Measurements from ENCODE around the gene SFRP2.
A peak's percentile ranks its signal among the peaks of the same experiment; 100 is the strongest.

SFRP2 gene

DNA sequence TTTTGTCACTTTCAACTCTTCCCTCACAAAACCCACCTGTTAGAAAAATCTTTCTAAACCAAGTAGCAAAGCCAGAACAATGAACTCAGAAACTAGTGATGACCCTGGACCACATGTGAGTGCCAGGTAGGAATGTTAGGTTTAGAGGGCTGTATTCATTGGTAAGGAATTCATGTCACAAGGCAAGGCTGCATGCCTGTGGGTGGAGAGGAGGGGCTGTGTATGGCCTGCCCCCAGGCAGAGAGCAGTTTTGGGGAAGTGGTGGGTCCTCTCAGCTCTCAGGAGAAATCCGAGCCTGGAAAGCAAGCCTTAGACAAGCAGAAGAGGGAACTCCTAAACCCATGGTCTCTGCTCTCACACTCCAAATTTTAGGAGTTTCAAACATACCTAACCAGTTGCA, 31.5 kb downstream of the SFRP2 start:
- no peak for DNase-seq (ENCODE audit: low read depth, low spot score)
- Histone ChIP-seq H3K27ac (ENCODE audit: low read length) (no peak overlapping the region), H3K9me3 (ENCODE audit: control insufficient read depth, insufficient read depth, low read length) (no peaks in the 10 kb centered on the region), H3K4me3 (ENCODE audit: low read length) (no peak overlapping the region), H3K4me1 (ENCODE audit: control insufficient read depth, insufficient read depth, low read length) (peaks cover 4% of the 10 kb centered on the region; the same call in 1 of the 2 replicates), H3K27me3 (ENCODE audit: control insufficient read depth, insufficient read depth, low read length) (no peaks in the 10 kb centered on the region), H3K36me3 (ENCODE audit: control insufficient read depth, insufficient read depth, low read length) (no peaks in the 10 kb centered on the region)
- no CpG with 5 or more reads among the region's 1 CpG for WGBS (ENCODE audit: insufficient coverage, insufficient read length)

DNA sequence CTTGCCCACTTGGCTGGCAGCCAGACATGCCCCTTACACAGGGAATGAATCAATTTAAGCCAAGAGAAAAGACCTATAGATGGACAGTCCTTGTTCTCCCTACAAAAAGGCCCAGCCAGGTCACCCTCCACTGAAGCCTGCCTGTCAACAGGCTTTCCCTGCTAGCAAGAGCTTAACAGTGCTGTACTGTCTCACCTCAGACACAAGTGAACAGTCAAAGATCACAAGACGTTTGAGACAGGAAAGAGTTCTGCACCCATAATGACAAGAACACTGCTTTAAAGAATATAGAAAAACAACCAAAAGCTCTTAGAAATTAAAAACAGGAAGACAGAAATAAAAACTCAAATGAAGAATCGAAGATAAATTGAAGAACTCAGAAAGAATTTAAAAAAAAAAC, 33.7 kb downstream of the SFRP2 start:
- DNase-seq (ENCODE audit: low read depth, low spot score) = no peak
- Histone ChIP-seq H3K4me3 (ENCODE audit: low read length) (no peak overlapping the region), H3K27ac (ENCODE audit: low read length) (no peak overlapping the region), H3K9me3 (ENCODE audit: control insufficient read depth, insufficient read depth, low read length) (no peaks in the 10 kb centered on the region), H3K36me3 (ENCODE audit: control insufficient read depth, insufficient read depth, low read length) (no peaks in the 10 kb centered on the region), H3K27me3 (ENCODE audit: control insufficient read depth, insufficient read depth, low read length) (no peaks in the 10 kb centered on the region), H3K4me1 (ENCODE audit: control insufficient read depth, insufficient read depth, low read length) (peaks cover 2% of the 10 kb centered on the region; the same call in 1 of the 2 replicates)
- WGBS (ENCODE audit: insufficient coverage, insufficient read length) = no CpG with 5 or more reads among the region's 2 CpGs

DNA sequence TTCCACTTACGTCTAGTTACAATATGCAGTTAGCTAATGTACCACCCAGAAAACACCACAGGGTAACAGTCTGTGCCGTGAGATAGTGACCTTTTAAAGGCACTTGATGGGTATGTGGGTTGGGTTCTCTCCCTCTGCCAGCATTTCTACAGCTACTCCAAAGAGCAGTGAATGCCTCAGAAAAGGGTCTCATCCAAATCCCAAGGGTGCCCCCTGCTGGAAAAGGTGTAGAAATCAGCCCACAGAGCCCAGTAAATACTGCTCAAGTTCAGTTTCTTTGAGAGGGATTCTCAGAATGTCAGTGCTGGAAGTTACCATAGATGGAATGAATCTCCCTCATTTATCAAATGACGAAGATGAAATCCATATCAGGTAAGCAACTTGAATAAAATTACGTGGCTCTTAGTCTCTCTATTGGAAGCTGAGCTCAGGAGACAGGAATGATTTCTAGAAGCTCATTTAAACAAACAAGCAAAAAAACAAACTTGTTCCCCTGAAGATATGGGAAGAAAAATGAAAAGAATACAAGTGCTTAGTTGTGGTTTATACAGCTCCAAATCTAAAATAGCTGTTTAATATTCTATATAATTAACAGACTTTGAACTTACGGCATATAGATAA, 38.6 kb downstream of the SFRP2 start:
- H3K9me3 ChIP-seq (ENCODE audit: control insufficient read depth, insufficient read depth, low read length) = no peaks in the 10 kb centered on the region
- no peaks in the 10 kb centered on the region for H3K4me1 ChIP-seq (ENCODE audit: control insufficient read depth, insufficient read depth, low read length)
- no peak overlapping the region for H3K27ac ChIP-seq (ENCODE audit: low read length)
- no peaks in the 10 kb centered on the region for H3K27me3 ChIP-seq (ENCODE audit: control insufficient read depth, insufficient read depth, low read length)
- WGBS (ENCODE audit: insufficient coverage, insufficient read length) = no CpG with 5 or more reads among the region's 5 CpGs
- no peak overlapping the region for H3K4me3 ChIP-seq (ENCODE audit: low read length)
- DNase-seq (ENCODE audit: low read depth, low spot score) = peak; percentile 77
- H3K36me3 ChIP-seq (ENCODE audit: control insufficient read depth, insufficient read depth, low read length) = peaks cover 1% of the 10 kb centered on the region; the same call in 1 of the 2 replicates

DNA sequence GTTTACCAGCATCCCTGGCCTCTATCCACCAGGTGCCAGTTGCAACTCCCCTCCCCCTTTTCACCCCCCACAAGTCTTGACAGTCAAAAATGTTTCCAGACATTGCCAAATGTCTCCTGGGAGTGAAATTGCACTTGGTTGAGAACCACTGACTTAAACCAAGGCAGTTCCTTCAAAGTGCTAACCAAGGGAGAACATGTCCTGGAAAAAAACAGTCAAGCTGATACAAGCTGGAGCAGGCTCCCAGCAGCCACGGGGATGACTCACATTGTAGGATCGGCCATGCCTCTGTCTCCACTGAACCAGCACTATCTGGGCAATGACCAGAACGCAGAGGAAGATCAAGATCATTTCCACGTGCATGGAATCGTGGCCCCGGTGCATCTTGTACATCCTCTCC, 40.5 kb downstream of the SFRP2 start:
- DNase-seq (ENCODE audit: low read depth, low spot score) = no peak
- Histone ChIP-seq H3K27me3 (ENCODE audit: control insufficient read depth, insufficient read depth, low read length) (no peaks in the 10 kb centered on the region), H3K4me1 (ENCODE audit: control insufficient read depth, insufficient read depth, low read length) (no peaks in the 10 kb centered on the region), H3K9me3 (ENCODE audit: control insufficient read depth, insufficient read depth, low read length) (no peaks in the 10 kb centered on the region), H3K4me3 (ENCODE audit: low read length) (no peak overlapping the region), H3K36me3 (ENCODE audit: control insufficient read depth, insufficient read depth, low read length) (peaks cover 3% of the 10 kb centered on the region; the same call in 1 of the 2 replicates), H3K27ac (ENCODE audit: low read length) (no peak overlapping the region)
- WGBS (ENCODE audit: insufficient coverage, insufficient read length) = no CpG with 5 or more reads among the region's 6 CpGs

DNA sequence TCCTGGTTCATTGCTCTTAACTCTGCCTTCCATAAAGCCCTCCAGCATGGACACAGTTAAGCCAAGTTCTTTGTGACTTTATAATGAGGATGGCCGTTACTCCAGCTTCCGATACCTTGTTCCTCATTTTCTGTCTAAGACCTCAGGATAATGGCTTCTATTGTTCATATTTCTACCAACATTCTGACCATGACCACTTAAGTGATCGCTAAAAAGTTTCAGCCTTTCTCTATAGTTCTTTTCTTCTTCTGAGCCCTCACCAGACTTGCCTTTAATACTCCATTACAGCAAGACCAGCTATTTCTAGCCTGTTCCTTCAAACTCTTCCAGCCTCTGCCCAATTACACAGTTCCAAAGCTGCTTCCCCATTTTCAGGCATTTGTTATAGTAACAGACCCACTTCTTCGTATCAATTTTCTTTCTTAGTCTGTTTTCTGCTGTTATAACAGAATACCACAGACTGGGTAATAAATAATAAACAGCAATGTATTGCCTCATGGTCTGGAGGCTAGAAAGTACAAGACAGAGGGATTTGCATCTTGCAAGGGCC, 41.4 kb downstream of the SFRP2 start:
- WGBS (ENCODE audit: insufficient coverage, insufficient read length) = no CpG with 5 or more reads among the region's 4 CpGs
- DNase-seq (ENCODE audit: low read depth, low spot score) = no peak
- H3K27ac ChIP-seq (ENCODE audit: low read length) = no peak overlapping the region

DNA sequence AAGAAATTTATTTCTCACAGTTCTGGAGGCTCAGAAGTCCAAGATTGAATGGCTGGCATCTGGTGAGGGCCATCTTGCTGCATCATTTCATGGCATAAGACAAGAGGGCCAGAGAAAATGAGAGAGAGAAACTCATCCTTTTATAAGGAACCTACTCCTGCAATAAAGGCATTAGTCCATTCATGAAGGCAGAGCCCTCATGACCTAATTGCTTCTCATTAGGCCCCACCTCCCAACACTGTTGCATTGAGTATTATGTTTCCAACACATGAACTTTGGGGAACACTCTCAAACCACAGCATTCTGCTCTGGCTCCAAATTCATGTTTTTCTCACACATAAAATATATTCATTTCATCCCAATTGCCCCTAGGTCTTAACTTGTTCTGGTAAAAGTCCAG, 43.2 kb downstream of the SFRP2 start:
- no peaks in the 10 kb centered on the region for H3K9me3 ChIP-seq (ENCODE audit: control insufficient read depth, insufficient read depth, low read length)
- H3K27ac ChIP-seq (ENCODE audit: low read length) = no peak overlapping the region
- no peak overlapping the region for H3K4me3 ChIP-seq (ENCODE audit: low read length)
- peaks cover 3% of the 10 kb centered on the region; the same call in 1 of the 2 replicates for H3K36me3 ChIP-seq (ENCODE audit: control insufficient read depth, insufficient read depth, low read length)
- H3K4me1 ChIP-seq (ENCODE audit: control insufficient read depth, insufficient read depth, low read length) = no peaks in the 10 kb centered on the region
- H3K27me3 ChIP-seq (ENCODE audit: control insufficient read depth, insufficient read depth, low read length) = no peaks in the 10 kb centered on the region
- DNase-seq (ENCODE audit: low read depth, low spot score) = no peak

More for the DNA sequence above, 41.4 kb downstream of the SFRP2 start:
- H3K4me1 ChIP-seq (ENCODE audit: control insufficient read depth, insufficient read depth, low read length) = no peaks in the 10 kb centered on the region
- H3K36me3 ChIP-seq (ENCODE audit: control insufficient read depth, insufficient read depth, low read length) = peaks cover 3% of the 10 kb centered on the region; the same call in 1 of the 2 replicates
- H3K9me3 ChIP-seq (ENCODE audit: control insufficient read depth, insufficient read depth, low read length) = no peaks in the 10 kb centered on the region
- no peak overlapping the region for H3K4me3 ChIP-seq (ENCODE audit: low read length)
- H3K27me3 ChIP-seq (ENCODE audit: control insufficient read depth, insufficient read depth, low read length) = no peaks in the 10 kb centered on the region

DNA sequence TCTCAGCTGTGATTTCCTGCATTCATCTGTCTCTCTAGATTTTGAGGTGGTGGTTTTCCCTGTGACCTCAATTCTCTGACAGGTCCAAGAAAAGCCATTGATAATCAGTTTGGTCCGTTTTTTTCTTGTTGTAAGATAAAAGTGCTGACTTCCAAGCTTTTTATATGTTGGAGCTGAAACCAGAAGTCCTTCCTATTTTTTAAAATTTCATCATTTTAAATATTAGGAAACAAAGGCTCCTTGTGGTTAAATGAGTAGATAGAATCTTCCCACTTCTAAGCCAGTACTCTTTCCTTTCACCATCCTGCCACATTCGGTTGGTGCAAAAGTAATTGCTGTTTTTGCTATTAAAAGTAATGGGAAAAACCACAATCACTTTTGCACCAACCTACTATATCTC, 47.3 kb downstream of the SFRP2 start:
- H3K36me3 ChIP-seq (ENCODE audit: control insufficient read depth, insufficient read depth, low read length) = peaks cover 3% of the 10 kb centered on the region; the same call in 1 of the 2 replicates
- no peaks in the 10 kb centered on the region for H3K27me3 ChIP-seq (ENCODE audit: control insufficient read depth, insufficient read depth, low read length)
- no peaks in the 10 kb centered on the region for H3K9me3 ChIP-seq (ENCODE audit: control insufficient read depth, insufficient read depth, low read length)
- H3K4me3 ChIP-seq (ENCODE audit: low read length) = no peak overlapping the region
- no peak for DNase-seq (ENCODE audit: low read depth, low spot score)
- no peaks in the 10 kb centered on the region for H3K4me1 ChIP-seq (ENCODE audit: control insufficient read depth, insufficient read depth, low read length)
- H3K27ac ChIP-seq (ENCODE audit: low read length) = no peak overlapping the region
- no CpG with 5 or more reads among the region's 2 CpGs for WGBS (ENCODE audit: insufficient coverage, insufficient read length)

DNA sequence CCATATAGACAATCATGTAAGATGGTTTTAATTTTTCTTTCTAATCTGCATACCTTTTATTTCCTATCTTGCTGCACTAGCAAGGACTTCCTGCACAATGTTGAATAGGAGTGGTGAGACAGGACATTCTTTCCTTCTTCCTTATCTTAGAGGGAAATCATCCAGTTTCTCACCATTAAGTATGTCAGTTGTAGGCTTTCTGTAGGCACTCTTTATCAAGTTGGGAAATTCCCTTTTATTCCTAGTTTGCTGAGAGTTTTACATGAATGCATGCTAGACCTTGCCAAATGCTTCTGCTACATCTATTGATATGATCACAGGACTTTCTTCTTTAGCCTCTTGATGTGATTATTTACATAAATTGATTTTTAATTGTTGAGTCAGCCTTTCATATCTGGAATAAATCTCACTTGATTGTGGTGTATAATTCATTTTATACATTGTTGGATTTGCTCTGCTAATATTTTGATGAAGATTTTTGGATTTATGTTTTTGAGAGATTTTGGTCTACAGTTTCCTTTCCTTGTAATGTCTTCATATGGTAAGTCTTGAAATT, 52.9 kb downstream of the SFRP2 start:
- Histone ChIP-seq H3K27ac (ENCODE audit: low read length) (no peak overlapping the region), H3K36me3 (ENCODE audit: control insufficient read depth, insufficient read depth, low read length) (no peaks in the 10 kb centered on the region), H3K27me3 (ENCODE audit: control insufficient read depth, insufficient read depth, low read length) (no peaks in the 10 kb centered on the region), H3K9me3 (ENCODE audit: control insufficient read depth, insufficient read depth, low read length) (no peaks in the 10 kb centered on the region), H3K4me3 (ENCODE audit: low read length) (no peak overlapping the region), H3K4me1 (ENCODE audit: control insufficient read depth, insufficient read depth, low read length) (no peaks in the 10 kb centered on the region)
- DNase-seq (ENCODE audit: low read depth, low spot score) = no peak

DNA sequence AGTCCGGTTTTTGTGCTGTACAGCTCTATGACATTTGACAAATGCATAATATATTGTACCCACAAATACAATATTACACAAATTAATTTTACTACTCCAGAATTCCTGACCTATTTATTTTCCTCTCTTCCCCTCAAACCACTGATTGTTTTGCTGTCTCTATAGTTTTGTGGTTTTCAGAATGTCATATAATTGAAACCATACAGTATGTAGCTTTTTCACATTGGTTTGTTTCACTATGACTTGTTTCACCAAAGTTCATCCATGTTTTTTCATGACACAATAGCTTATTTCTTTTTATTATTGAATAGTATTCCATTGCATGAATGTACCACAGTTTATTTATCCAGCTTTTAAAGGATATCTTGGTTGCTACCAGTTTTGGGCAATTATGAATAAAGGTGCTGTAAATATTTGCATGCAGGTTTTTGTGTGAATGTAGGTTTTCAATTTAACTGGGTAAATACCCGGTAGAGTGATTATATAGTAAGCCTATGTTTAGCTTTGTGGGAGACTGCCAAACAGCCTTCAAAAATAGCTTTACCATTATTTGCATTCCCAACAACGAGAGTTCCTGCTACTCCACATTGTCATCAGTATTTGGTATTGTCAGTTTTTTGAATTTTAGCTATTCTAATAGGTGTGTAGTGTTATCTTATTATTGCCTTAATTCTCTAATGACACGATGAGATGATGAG, 55.0 kb downstream of the SFRP2 start:
- H3K27me3 ChIP-seq (ENCODE audit: control insufficient read depth, insufficient read depth, low read length) = no peaks in the 10 kb centered on the region
- no peak for DNase-seq (ENCODE audit: low read depth, low spot score)
- no CpG with 5 or more reads among the region's 4 CpGs for WGBS (ENCODE audit: insufficient coverage, insufficient read length)
- H3K4me3 ChIP-seq (ENCODE audit: low read length) = no peak overlapping the region
- H3K27ac ChIP-seq (ENCODE audit: low read length) = no peak overlapping the region
- no peaks in the 10 kb centered on the region for H3K4me1 ChIP-seq (ENCODE audit: control insufficient read depth, insufficient read depth, low read length)
- no peaks in the 10 kb centered on the region for H3K36me3 ChIP-seq (ENCODE audit: control insufficient read depth, insufficient read depth, low read length)
- H3K9me3 ChIP-seq (ENCODE audit: control insufficient read depth, insufficient read depth, low read length) = no peaks in the 10 kb centered on the region

DNA sequence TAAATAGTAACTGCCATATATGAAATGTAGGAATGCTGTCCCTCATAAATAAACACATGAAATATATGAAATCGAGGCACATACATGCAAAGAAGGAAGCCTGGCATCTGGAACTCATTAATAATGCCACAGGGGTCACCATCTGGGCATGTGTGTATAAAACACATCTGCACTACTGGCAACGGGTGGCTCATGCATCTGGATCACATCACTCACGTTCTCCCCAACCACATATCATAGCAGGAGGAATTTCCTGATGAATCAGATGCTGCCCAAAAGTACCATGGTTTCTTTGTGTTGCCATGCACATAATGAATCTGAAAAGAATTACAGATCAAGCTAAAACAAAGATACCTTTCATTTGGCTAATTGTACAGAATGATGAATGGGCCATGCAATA, 57.6 kb downstream of the SFRP2 start:
- H3K4me1 ChIP-seq (ENCODE audit: control insufficient read depth, insufficient read depth, low read length) = no peaks in the 10 kb centered on the region
- H3K27ac ChIP-seq (ENCODE audit: low read length) = no peak overlapping the region
- H3K27me3 ChIP-seq (ENCODE audit: control insufficient read depth, insufficient read depth, low read length) = no peaks in the 10 kb centered on the region
- H3K36me3 ChIP-seq (ENCODE audit: control insufficient read depth, insufficient read depth, low read length) = no peaks in the 10 kb centered on the region
- DNase-seq (ENCODE audit: low read depth, low spot score) = no peak
- no peak overlapping the region for H3K4me3 ChIP-seq (ENCODE audit: low read length)
- no CpG with 5 or more reads among the region's 3 CpGs for WGBS (ENCODE audit: insufficient coverage, insufficient read length)
- H3K9me3 ChIP-seq (ENCODE audit: control insufficient read depth, insufficient read depth, low read length) = no peaks in the 10 kb centered on the region
